Stimulated activated CD8-positive, alpha-beta memory T cell treated with anti-CD3 and anti-CD28 coated beads, Interleukin-15, amount 100 ng/mL, for 1 hour (primary cell): ENCODE measurements around the gene COTL1.

Experiments
- DNase-seq: peaks from one replicate; pipeline ENCODE4 v3.0.0-alpha.2; 2020; ENCODE audit warnings: low read depth

Gene COTL1

GRCh38 chr16:84596161-84596560 is 21.7 kb downstream of the COTL1 start:
- no peak for DNase-seq

GRCh38 chr16:84595052-84595481 is 22.8 kb downstream of the COTL1 start:
- no peak for DNase-seq

GRCh38 chr16:84594725-84595038 is 23.2 kb downstream of the COTL1 start:
- no peak for DNase-seq

GRCh38 chr16:84593825-84594724 is 23.8 kb downstream of the COTL1 start:
- peak; percentile 46 for DNase-seq

- DNase-seq, result no peak
Measured at GRCh38 chr16:84592718-84593117, 25.2 kb downstream of the COTL1 start.

GRCh38 chr16:84589975-84590719 is 27.7 kb downstream of the COTL1 start:
- DNase-seq, result no peak

GRCh38 chr16:84588991-84589390 is 28.9 kb downstream of the COTL1 start:
- DNase-seq, result no peak

GRCh38 chr16:84585886-84586285 is 32.0 kb downstream of the COTL1 start:
- no peak for DNase-seq

- DNase-seq, result no peak
Measured at GRCh38 chr16:84585467-84585866, 32.4 kb downstream of the COTL1 start.

- no peak for DNase-seq
Measured at GRCh38 chr16:84584678-84585077, 33.2 kb downstream of the COTL1 start.

- no peak for DNase-seq
Measured at GRCh38 chr16:84583995-84584394, 33.9 kb downstream of the COTL1 start.

- no peak for DNase-seq
Measured at GRCh38 chr16:84582958-84583516, 34.8 kb downstream of the COTL1 start.

- no peak for DNase-seq
Measured at GRCh38 chr16:84581158-84581557, 36.7 kb downstream of the COTL1 start.

GRCh38 chr16:84579936-84580335 is 37.9 kb downstream of the COTL1 start:
- DNase-seq, result no peak

- no peak for DNase-seq
Measured at GRCh38 chr16:84578538-84579126, 39.2 kb downstream of the COTL1 start.

- DNase-seq, result no peak
Measured at GRCh38 chr16:84577034-84577803, 40.7 kb downstream of the COTL1 start.

GRCh38 chr16:84575914-84576313 is 42.0 kb downstream of the COTL1 start:
- no peak for DNase-seq

GRCh38 chr16:84574191-84574590 is 43.7 kb downstream of the COTL1 start:
- DNase-seq, result no peak

- DNase-seq, result no peak
Measured at GRCh38 chr16:84572096-84572495, 45.8 kb downstream of the COTL1 start.

- no peak for DNase-seq
Measured at GRCh38 chr16:84571506-84571905, 46.4 kb downstream of the COTL1 start.

GRCh38 chr16:84570739-84571403 is 47.0 kb downstream of the COTL1 start:
- DNase-seq, result no peak
